Adrenal gland (tissue), 5 donors: ENCODE data around the gene ADGRF1.

Experiments
- CTCF ChIP-seq, 6 experiments: fragments of 450-650 bp in 4 of 6; fragments of 200-600 bp in 2 of 6; sonication (generic) in 1 of 6; IDR thresholded peaks; 1 replicate in 5 of 6; 2 replicates in 1 of 6; pipeline versions ENCODE4 v1.5.1 to v1.8.0; 2016 to 2021; ENCODE audit warnings: antibody characterized with exemption in 6 of 6, mild to moderate bottlenecking in 2 of 6, moderate library complexity in 1 of 6
- POLR2A ChIP-seq, 2 donors: fragments of 450-650 bp; IDR thresholded peaks; one replicate each; pipeline ENCODE4 v1.6.1; 2017; ENCODE audit warnings: antibody characterized with exemption in 2 of 2, mild to moderate bottlenecking in 2 of 2, moderate library complexity in 1 of 2
- donor health status: DM: no; HTN: no; CAD: no.

DNA sequence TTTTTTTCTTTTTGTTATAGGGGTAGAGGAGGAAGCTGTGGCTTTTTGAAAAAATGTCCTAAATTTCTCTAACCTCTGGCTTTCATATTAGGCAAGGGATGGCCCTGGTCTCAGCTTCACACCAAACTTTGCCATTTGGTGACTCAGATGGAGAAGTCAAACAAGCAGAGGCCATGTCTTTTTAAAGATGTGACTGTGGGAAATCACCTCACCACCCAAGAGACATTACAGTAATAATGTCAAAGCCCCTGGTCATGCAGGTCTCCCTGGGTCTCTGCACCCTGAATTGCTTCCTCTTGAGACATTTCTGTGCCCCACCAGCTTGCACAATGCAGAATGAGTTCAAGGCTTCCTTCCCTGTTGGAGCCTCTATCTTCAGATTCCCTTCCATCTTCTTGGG, 80.9 kb downstream of the ADGRF1 start:
- TF ChIP-seq CTCF (IDR thresholded peaks at IDR 0.05) (no peak), POLR2A (IDR thresholded peaks at IDR 0.05) (no peak)
